ENCODE data around the gene KCNIP4. TPM values are rescaled to one million over a fixed set of nuclear protein-coding genes. Genes with fewer than 3 reads are reported as not detected.

The KCNIP4 gene
- total RNA-seq, 1 donor from 2014 or later: 0.39 TPM

DNA sequence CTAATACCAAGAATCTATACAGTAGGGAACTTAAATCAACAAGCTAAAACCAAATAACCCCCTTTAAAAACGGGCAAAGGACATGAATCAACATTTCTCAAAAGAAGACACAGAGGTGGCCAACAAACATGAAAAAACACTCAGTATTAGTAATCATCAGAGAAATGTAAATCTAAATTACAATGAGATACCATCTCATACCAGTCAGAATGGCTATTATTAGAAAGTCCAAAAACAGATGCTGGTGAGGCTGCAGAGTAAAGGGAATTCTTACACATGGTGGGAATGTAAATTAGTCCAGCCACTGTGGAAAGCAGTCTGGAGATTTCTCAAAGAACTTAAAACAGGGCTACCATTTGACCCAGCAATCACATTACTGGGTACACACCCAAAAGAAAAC lies 1080.5 kb downstream of the KCNIP4 start:
- Mint-ChIP-seq H3K27ac (no peak overlapping the region), H3K4me1 (no peaks in the 10 kb centered on the region), H3K4me3 (no peak overlapping the region), H3K27me3 (ENCODE audit: insufficient read depth, low read depth) (no peaks in the 10 kb centered on the region), H3K9me3 (no peaks in the 10 kb centered on the region), H3K36me3 (no peaks in the 10 kb centered on the region)
- TF ChIP-seq EZH2phosphoT487 (IDR thresholded peaks at IDR 0.05): no peak
- TF ChIP-seq EZH2 (IDR thresholded peaks at IDR 0.05): no peak
- TF ChIP-seq, protein P1, sequence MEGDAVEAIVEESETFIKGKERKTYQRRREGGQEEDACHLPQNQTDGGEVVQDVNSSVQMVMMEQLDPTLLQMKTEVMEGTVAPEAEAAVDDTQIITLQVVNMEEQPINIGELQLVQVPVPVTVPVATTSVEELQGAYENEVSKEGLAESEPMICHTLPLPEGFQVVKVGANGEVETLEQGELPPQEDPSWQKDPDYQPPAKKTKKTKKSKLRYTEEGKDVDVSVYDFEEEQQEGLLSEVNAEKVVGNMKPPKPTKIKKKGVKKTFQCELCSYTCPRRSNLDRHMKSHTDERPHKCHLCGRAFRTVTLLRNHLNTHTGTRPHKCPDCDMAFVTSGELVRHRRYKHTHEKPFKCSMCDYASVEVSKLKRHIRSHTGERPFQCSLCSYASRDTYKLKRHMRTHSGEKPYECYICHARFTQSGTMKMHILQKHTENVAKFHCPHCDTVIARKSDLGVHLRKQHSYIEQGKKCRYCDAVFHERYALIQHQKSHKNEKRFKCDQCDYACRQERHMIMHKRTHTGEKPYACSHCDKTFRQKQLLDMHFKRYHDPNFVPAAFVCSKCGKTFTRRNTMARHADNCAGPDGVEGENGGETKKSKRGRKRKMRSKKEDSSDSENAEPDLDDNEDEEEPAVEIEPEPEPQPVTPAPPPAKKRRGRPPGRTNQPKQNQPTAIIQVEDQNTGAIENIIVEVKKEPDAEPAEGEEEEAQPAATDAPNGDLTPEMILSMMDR (IDR thresholded peaks at IDR 0.05): no peak
- Histone ChIP-seq H3K79me2 (ENCODE audit: low read depth) (no peaks in the 10 kb centered on the region), H3K9ac (no peak overlapping the region), H3F3A (ENCODE audit: low read depth) (peaks cover 5% of the 10 kb centered on the region), H3K4me1 (no peaks in the 10 kb centered on the region), H2AFZ (replicated peaks) (no peak overlapping the region), H3K4me3 (no peak overlapping the region), H3K4me2 (no peak overlapping the region), H3K27me3 (no peaks in the 10 kb centered on the region), H4K20me1 (ENCODE audit: low read depth) (no peaks in the 10 kb centered on the region), H3K27ac (no peak overlapping the region), H3K36me3 (no peaks in the 10 kb centered on the region), H3K9me3 (ENCODE audit: low read depth) (no peaks in the 10 kb centered on the region)
- DNase-seq (ENCODE audit: low spot score): no peak

DNA sequence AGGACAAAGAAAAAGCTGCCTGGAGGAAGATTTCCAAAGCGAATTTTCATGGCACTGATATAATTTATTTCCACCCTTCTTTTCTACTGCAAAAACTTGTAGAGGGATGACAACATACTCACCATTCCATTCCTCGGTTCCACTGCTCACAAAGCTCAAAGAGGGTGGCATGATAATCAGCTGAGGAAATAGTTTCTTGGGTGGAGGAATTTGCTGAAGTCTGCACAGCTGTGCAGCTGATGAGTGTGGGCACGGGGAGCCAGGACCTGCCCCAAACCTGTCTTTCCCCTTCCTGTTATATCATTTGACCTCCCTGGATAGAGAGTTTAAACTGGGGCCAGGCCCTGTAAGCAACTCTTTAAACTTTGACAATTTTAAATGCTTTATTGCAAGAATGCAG lies 1087.7 kb downstream of the KCNIP4 start:
- Histone ChIP-seq H3K4me3 (no peak overlapping the region), H3K27me3 (no peaks in the 10 kb centered on the region), H3K9ac (no peak overlapping the region), H3K79me2 (ENCODE audit: low read depth) (no peaks in the 10 kb centered on the region), H3K9me3 (ENCODE audit: low read depth) (no peaks in the 10 kb centered on the region), H3K4me1 (no peaks in the 10 kb centered on the region), H4K20me1 (ENCODE audit: low read depth) (no peaks in the 10 kb centered on the region), H2AFZ (replicated peaks) (no peak overlapping the region), H3F3A (ENCODE audit: low read depth) (peaks cover 5% of the 10 kb centered on the region), H3K4me2 (no peak overlapping the region), H3K36me3 (no peaks in the 10 kb centered on the region), H3K27ac (no peak overlapping the region)
- Mint-ChIP-seq H3K27me3 (ENCODE audit: insufficient read depth, low read depth) (no peaks in the 10 kb centered on the region), H3K27ac (no peak overlapping the region), H3K9me3 (no peaks in the 10 kb centered on the region), H3K4me3 (no peak overlapping the region), H3K4me1 (peaks cover 4% of the 10 kb centered on the region), H3K36me3 (no peaks in the 10 kb centered on the region)
- DNase-seq (ENCODE audit: low spot score): no peak
- no peak for TF ChIP-seq EZH2phosphoT487 (IDR thresholded peaks at IDR 0.05)
- TF ChIP-seq, protein P1 (IDR thresholded peaks at IDR 0.05): no peak
- TF ChIP-seq EZH2 (IDR thresholded peaks at IDR 0.05): no peak

DNA sequence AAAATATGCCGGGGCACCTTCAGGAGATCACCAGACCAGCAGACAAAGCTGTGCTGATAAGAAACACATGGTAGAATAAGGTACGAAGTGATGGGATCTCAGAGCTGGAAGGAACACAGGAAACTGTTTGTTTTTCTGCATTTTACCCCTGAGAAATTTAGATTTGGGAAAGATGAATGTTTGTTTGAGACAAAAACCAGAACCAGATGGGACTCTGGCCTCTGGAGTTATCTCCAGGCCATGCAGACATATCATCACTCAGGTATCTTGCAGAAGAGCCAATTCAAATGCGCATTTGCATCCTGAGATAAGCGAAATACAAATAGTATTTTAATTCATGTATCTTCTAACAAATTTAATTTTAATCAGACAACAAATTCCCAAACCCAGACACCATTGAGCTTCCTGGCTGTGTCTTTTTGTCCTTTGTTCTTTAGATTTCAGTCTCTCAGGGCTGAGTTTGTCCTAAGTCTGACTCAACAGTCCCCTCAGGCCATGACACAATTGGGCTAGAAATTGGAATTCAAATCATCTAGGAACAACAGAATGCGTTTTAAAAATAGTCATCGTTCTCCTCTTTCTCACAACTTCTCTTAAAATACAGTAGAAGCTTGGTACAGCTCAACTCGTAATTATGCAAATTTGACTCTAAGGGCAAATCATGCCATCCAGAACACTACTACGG lies 1089.3 kb downstream of the KCNIP4 start:
- Mint-ChIP-seq H3K4me3 (no peak overlapping the region), H3K4me1 (peaks cover 4% of the 10 kb centered on the region), H3K27me3 (ENCODE audit: insufficient read depth, low read depth) (no peaks in the 10 kb centered on the region), H3K9me3 (no peaks in the 10 kb centered on the region), H3K36me3 (no peaks in the 10 kb centered on the region), H3K27ac (no peak overlapping the region)
- Histone ChIP-seq H3K4me2 (no peak overlapping the region), H3K79me2 (ENCODE audit: low read depth) (no peaks in the 10 kb centered on the region), H3K27me3 (no peaks in the 10 kb centered on the region), H3K9me3 (ENCODE audit: low read depth) (no peaks in the 10 kb centered on the region), H3K9ac (no peak overlapping the region), H4K20me1 (ENCODE audit: low read depth) (no peaks in the 10 kb centered on the region), H3K4me3 (no peak overlapping the region), H3K36me3 (no peaks in the 10 kb centered on the region), H2AFZ (replicated peaks) (no peak overlapping the region), H3F3A (ENCODE audit: low read depth) (peaks cover 5% of the 10 kb centered on the region), H3K4me1 (no peaks in the 10 kb centered on the region), H3K27ac (no peak overlapping the region)
- TF ChIP-seq, protein P1 (IDR thresholded peaks at IDR 0.05): no peak
- TF ChIP-seq EZH2phosphoT487 (IDR thresholded peaks at IDR 0.05) (no peak), EZH2 (IDR thresholded peaks at IDR 0.05) (no peak)
- no peak for DNase-seq (ENCODE audit: low spot score)
